Measurements from ENCODE around the gene ULK4.
"Not testable (repeated sequence)": the region's sequence is repeated elsewhere in the genome, so short reads cannot be mapped to it uniquely, and the experiment has no call there.

The ULK4 gene

DNA sequence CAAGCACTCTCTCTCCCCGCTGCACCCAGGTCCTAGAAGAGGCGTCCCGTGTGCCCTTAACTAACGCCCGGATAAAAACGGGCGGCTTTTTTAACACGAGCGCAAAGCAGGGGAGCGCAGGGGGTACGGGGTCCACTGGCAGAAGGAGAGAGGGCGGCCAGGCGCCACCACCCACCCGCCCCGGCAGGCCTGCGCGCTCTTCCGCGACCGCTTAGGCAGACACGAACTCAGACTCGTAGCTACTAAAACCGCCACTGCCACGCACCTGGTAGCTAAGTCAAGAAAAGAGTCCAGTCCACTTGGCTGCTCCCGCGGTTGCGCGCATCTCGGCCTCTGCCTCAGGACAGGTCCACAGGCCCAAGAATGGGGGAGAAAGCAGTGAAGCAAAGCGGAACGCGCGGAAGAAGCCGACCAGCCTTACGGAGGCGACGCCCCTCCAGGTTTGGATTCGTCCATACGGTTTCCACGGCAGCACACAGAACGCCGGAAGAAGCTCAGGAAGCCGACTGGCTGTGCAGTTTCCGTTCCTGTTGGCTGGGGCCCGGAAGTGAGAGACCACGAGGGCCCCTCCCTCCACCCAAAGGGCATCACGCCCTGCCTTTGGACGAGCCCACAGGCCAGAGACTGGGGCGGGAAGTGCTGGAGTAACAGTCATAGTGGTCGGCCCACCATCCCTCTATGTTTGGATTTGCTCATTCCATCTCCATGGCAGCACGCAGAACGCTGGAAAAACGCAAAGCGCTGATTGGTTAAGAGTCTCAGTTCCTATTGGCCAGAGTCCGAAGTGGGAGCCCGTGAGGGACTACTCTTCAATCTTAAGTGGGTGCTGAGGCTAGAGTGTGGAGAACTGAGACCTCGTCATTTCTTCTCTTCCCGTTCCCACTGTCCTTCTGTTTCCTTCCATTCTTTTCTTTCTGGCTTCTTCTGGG, at the start of gene ULK4:
ULK4 (minus strand) TSS at position 353 of the 929 bp plus-strand sequence. CDS start 7,344 bp downstream, outside the sequence.
- peak; percentile 99 for DNase-seq (ENCODE audit: low read depth)

DNA sequence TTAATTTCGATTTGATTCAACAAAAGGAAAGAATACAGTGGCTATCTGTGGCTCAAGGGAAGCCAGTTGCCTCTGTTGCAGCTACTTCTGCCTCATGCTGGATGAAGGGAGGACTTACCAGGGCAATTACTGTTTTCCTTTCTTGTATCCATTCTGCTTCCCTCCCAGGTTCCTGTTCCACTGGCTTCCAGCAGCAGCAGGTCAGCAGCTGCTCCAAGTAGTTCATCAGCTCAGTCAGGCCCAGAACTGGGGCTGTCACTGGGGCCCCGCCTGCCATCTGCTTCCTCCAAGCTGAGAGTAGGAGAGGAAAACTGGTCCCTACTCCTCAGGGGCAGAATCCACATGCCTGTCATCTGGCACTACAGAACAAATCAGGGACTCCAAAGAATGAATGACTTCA, 48.6 kb upstream of the ULK4 start:
- no peak for DNase-seq (ENCODE audit: low read depth)

DNA sequence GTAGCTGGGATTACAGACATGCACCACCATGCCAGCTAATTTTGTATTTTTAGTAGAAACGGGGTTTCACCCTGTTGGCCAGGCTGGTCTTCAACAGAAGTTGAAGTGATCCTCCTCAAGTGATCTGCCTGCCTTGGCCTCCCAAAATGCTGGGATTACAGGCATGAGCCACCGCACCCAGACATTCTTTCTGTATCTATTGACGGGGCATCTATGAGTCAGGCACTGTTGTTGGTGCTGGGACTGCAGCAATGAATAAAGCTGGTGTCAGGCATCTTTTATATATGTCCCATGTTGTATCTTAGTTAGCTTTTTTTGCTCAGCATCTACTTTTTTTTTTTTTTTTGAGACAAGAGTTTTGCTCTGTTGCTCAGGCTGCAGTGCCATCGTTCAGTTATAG, 47.6 kb upstream of the ULK4 start:
- DNase-seq (ENCODE audit: low read depth), result no peak

DNA sequence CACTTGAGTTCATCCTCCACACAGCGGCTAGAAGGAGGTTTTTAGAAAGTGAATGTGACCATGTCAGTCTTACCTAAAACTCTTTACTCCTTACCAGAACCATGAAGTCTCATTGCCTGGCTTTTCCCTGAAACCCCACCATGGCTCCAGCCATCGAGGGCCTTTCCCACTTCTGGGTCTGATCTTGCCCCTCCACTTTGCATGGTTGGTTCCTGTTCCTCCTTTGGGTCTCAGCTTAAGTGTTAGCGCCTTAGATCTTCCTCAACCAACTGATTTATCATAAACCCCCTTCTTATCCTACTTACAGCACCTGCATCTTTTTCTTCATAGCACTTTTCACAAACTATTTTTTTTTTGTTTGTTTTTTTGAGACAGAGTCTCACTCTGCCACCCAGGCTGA, 45.9 kb upstream of the ULK4 start:
- DNase-seq (ENCODE audit: low read depth), result no peak

DNA sequence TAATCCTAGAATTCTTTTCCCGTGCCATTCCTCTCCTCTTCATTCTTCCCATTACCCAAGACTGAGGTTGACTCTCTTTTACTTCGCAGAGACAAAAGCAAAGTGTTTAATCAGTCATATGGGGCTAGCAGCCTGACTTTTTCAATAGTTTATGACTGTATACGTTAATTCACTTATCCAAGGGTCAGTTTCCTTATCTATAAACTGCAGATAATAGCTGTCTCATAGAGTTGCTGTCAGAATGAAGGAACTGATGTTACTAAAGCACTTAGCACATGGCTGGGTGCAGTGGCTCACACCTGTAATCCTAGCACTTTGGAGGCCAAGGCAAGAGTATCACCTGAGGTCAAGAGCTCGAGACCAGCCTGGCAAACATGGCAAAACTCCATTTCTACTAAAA, 43.5 kb upstream of the ULK4 start:
- DNase-seq (ENCODE audit: low read depth), result no peak

DNA sequence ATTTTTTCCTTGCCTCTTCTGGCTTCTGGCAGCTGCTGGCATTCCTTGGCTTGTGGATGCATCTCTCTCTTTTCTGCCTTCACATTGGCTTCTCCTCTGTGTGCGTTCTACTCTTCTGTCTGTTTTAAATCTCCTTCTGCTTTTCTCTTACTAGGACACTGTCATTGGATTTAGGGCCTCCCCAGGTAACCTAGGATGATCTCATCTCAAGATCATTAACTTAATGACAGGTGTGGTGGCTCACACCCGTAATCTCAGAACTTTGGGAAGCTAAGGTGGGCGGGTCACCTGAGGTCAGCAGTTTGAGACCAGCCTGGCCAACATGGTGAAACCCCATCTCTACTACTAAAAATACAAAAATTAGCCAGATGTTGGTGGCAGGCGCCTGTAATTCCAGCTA, 40.9 kb upstream of the ULK4 start:
- no peak for DNase-seq (ENCODE audit: low read depth)

DNA sequence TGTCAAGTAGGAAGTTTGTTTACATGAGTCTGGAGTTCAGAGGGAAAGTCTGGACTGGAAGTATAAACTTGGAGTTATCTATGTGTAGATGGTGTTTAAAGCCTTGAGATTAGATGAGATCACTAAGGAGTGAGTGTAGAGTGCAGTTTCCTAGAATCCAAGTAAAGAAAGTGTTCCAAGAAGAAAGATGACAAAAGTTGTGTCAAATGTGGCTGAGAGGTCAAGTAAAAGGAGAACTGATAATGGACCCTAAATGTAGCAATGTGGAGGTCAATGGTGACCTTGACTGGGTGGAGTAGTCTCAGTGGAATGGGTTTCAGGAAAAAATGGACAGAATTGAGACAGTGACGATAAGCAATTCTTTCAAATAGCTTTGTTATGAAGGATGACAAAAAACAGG, 39.9 kb upstream of the ULK4 start:
- no peak for DNase-seq (ENCODE audit: low read depth)

DNA sequence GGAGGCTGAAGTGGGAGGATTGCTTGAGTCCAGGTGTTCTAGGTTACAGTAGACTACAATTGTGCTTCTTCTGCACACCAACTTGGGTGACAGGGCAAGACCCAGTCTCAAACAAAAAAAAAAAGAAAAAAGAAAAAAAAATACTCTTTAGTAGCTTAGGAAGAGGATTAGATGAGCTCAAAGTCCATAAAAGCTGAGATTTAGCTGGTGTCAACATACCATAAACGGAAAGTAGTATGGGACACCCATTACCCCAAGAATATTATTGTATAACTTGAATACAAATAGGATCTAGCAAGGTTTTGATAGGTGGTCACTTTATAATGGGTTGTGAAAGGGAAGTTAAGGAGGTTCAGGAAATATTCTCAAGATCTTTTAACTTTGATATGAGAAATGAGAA, 38.0 kb upstream of the ULK4 start:
- DNase-seq (ENCODE audit: low read depth), result no peak

DNA sequence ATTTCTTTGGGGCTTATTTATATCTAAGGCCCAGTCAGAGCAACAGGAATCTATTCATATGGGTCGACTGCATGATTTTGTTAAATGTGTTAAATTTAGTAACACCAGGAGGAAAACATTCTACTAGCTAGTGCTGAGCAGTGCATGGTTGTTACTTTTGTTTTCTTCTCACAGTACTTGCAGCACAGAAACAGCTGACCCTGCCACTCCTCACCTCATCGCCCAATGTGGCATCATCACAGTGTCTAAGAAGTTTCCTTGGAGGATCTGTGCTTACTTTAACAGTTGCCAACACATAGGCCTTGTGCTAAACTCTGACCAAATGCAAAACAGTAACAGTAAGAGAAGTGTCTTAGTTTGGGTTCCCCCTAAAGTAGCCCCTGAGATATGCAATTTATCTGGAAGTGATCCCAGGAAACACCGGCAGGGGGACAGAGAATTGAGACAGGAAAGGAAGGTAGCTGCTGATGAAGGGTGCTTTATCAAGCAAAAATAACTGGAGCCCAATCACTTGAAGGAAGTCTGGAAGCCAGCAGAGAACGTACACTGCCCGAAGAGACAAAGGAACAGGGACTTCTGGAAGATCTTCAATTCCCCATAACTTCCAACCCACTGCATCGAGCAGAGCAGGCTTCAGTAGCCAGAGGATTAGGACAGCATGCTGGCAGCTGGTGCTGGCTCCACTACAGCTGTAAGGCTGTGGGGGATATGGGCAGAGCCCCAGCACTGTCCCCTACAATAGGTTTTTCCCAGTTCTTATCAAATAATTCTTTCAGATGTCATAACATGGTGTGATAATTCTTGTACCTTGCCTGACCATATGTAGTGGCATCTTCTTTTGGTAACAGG, 36.0 kb upstream of the ULK4 start:
- no peak for DNase-seq (ENCODE audit: low read depth)

DNA sequence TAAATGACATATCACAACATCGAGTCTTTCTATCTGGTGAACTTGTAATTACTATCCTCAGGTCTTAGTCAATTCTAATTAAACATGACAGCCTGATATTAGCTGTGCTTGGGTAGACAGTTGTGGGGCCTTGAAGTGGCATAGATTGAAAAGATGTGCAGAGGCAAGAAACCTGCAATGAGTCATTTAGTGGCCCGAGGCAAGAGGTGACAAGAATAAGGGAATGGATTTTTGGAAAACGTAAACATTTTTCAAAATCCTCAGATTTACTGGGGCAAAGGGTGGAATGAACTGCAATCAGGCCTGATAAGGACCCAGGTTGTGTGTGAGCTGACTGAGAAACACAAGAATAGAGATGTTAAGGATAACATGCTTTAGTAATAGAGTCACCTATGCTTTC, 29.5 kb upstream of the ULK4 start:
- no peak for DNase-seq (ENCODE audit: low read depth)

DNA sequence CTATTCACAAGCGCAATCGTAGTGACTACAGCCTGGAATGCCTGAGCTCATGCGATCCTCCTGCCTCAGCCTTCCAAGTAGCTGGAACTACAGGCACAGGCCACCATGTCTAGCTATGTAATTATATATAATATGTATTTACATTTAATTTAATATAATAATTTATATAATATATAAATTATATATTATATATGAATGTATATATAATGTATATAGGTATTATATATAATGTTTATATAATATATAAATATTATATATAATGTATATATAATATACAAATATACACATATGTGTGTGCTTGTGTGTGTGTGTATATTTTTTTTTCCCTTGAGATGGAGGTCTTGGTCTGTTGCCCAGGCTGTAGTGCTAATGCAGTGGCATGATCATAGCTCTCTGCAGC, 27.6 kb upstream of the ULK4 start:
- DNase-seq (ENCODE audit: low read depth), result no peak

DNA sequence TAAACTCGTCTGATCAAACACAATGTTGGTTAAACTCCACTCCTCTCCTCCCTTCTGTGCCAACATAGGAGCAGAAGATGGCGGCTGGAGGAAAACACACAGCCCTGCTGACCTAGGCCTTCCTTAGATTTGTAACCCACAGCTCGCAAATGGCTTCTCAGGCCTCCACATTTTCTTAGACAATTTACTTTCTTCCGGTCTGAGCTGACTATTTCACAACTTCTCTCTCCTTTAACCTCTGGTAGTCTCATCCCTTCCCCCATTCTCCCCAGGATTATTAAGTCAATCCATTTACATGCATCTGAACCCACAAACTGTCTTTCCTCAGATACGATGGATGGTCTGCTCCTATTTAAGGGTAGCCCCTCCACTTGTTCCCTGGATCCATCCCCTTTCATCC, 25.7 kb upstream of the ULK4 start:
- DNase-seq (ENCODE audit: low read depth), result no peak

DNA sequence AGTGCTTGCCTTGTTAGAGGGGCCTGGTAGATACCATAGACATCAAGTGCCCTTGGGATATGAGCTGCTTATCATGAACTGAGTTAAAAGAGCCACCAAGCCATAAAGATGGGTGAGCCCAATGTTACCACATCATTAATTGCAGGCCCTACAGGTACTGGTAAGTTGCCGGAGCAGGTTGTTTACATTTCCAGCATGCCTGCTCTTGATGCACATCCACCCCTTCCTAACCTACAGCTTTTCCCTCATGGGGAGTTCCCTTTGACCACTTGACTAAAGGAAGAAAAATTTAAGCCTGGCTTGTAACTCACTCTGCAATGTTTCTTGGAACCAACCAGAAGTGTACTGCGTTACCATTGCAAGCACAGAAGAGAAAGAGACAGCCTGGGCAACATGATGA, 24.7 kb upstream of the ULK4 start:
- no peak for DNase-seq (ENCODE audit: low read depth)

DNA sequence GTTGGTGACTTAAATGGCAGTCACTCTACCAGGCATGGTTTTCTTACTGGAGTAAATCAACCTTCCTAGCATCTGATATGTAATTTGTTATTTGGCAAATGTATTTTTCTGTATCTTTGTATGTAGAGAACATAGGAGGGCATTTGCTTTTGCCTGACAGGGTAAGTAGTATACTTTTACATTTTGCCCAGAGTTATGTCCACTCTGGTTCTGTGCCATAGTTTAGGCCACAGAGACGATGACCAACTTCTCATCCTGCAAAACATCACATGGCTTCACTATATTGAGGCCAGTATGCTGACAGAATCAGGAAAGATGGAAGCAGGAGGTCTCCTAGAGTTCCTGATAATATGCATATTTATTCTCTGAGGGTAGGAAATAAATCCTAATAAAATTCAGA, 23.1 kb upstream of the ULK4 start:
- no peak for DNase-seq (ENCODE audit: low read depth)

DNA sequence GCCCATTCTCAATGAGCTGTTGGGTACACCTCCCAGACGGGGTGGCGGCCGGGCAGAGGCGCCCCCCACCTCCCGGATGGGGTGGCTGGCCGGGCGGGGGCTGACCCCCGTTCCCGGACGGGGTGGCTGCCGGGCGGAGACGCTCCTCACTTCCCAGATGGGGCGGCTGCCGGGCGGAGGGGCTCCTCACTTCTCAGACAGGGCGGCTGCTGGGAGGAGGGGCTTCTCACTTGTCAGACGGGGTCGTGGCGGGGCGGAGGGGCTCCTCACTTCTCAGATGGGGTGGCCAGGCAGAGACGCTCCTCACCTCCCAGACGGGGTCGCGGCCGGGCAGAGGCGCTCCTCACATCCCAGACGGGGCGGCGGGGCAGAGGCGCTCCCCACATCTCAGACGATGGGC, 21.2 kb upstream of the ULK4 start:
- DNase-seq (ENCODE audit: low read depth), result not testable (repeated sequence)

DNA sequence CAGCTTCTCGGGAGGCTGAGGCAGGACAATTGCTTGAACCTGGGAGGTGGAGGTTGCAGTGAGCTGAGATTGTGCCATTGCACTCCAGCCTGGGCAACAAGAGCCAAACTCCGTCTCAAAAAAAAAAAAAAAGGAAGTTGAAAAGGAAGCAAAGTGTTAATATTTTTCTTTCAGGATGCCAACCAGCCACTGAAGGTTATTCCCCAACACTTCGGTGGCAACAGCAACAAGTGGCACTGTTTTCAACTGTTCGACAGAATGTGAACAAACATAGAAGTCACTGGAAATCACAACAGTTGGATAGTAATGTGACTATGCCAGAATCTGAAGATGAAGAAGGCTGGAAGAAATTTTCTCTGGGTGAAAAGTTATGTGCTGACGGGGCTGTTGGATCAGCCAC, 15.5 kb upstream of the ULK4 start:
- not testable (repeated sequence) for DNase-seq (ENCODE audit: low read depth)

DNA sequence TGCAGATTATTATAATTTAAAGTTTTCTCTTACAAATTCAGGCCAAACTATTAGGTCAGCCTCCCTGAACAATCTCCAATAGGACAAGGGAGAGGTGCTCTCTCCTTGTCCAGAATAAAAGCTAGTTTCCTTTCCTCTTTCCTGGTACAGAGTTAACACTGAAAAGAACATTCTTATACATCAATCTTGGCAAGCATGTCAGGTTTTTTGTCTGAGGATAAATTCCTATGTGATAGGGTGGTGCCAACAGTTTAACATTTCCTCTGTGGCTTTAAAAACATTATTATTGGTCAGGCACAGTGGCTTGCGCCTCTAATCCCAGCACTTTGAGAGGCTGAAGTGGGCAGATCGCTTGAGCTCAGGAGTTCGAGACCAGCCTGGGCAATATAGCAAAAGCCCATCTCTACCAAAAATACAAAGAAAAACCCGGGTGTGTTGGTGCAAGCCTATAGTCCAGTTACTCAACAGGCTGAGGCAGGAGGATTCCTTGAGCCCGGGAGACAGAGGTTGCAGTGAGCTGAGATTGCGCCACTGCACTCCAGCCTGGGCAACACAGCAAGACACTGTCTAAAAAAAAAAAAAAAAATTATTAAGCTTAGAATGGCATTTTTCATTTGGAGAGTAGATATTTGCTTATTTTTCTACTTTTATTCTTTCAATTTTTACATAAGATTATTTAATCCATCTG, 13.7 kb upstream of the ULK4 start:
- no peak for DNase-seq (ENCODE audit: low read depth)

DNA sequence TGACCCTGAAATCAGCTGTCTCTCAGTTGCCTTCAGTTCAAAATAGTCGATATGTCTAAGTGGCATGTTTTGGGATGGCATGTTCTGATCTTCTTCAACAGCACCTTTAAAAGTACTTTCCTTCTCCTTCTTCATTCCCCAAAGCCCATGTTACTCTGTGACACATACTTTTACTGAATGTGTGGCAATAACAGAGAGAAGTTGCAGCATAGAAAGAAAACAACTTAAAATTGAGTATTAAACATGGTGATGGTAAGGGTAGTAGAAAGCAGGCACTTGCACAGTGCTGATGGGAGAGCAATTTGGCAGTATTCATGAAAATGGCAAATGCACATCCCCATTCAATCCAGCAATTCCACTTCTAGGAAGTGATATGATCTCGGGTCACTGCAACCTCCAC, 12.3 kb upstream of the ULK4 start:
- no peak for DNase-seq (ENCODE audit: low read depth)

DNA sequence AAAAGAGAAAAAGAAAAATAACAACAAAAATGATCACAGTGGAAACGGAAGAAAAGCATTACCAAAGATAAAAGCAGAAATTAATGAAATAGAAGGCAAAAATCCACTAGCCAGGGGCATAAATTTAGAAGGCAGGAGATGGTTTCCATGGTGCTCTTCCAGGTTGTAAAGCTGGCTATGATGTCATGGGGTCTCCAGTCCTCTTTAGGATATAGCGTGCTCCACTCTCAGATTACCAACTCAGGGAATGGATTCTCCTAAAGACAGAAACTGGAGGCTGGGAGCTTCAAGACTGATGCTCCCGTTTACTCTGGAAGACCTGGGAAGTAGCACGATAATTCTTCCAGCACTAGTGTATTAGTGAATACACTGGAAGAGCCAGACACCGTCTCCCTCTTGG, 10.9 kb upstream of the ULK4 start:
- DNase-seq (ENCODE audit: low read depth), result no peak

DNA sequence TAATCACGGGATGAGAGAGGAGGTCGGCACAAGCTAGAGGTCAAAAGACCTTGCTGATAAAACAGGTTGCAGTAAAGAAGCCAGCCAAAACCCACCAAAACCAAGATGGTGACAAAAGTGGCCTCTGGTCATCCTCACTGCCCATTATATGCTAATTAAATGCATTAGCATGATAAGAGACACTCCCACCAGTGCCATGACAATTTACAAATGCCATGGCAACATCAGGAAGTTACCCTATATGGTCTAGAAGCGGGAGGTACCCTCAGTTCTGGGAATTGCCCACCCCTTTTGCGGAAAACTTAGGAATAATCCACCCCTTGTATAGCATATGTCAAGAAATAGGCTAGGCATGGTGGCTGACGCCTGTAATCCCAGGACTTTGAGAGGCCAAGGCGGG, 4.3 kb upstream of the ULK4 start:
- DNase-seq (ENCODE audit: low read depth), result no peak

DNA sequence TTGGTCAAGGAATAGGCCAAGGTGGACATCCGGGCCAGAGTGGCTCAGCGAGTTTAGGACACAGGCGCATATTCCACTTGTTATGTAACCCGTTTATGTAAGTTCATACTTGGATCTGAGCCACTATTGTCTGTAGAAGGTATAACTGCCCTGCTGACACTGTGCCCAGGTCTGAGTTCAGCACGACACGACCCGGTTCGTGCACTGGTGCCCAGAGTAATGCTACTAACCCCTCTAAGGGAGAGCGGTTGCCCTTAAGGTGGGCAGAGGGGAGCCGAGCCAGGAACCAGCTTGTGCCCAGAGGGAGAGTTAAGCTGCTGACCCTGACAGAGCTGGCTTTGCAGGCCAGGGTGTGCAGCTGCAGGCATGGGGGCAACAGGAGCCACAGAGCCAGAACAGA, 1.9 kb upstream of the ULK4 start:
- no peak for DNase-seq (ENCODE audit: low read depth)

Measured in HS-27A (cell line).